Hematopoietic multipotent progenitor cell treated with erythropoietin and hydrocortisone succinate and interleukin-3 and kit ligand, for 15 days (in vitro differentiated cells): ENCODE results near the gene NLN.
"Not testable (repeated sequence)": the region's sequence is repeated elsewhere in the genome, so short reads cannot be mapped to it uniquely, and the experiment has no call there.

Source experiments
- DNase-seq: peaks from one replicate; pipeline ENCODE4 v3.0.0-alpha.2; 2015; ENCODE audit warnings: low spot score

Gene NLN

GRCh38 chr5:65721720-65722574, at the start of gene NLN, which contains the start of gene SGTB:
NLN (plus strand) TSS chr5:65722205; CDS start chr5:65722374, 169 bp downstream.
SGTB (minus strand) TSS chr5:65722109; CDS start chr5:65720807, 1,302 bp downstream.
- peak; percentile 83 for DNase-seq

GRCh38 chr5:65672796-65673195, 49.2 kb upstream of the NLN start:
- DNase-seq: no peak

- DNase-seq: no peak
These were observed 47.3 kb upstream of the NLN start for GRCh38 chr5:65674749-65675148.

- DNase-seq: not testable (repeated sequence)
These were observed 45.9 kb upstream of the NLN start for GRCh38 chr5:65676056-65676455.

GRCh38 chr5:65682148-65682547, 39.9 kb upstream of the NLN start:
- DNase-seq: no peak

GRCh38 chr5:65693121-65693520, 28.9 kb upstream of the NLN start:
- no peak for DNase-seq

GRCh38 chr5:65695162-65695755, 26.7 kb upstream of the NLN start:
- DNase-seq: no peak

- DNase-seq: no peak
These were observed 26.1 kb upstream of the NLN start for GRCh38 chr5:65695896-65696295.

- DNase-seq: no peak
These were observed 25.1 kb upstream of the NLN start for GRCh38 chr5:65696892-65697291.

GRCh38 chr5:65699338-65699737, 22.7 kb upstream of the NLN start:
- DNase-seq: no peak

GRCh38 chr5:65702036-65702435, 20.0 kb upstream of the NLN start:
- no peak for DNase-seq

- no peak for DNase-seq
These were observed 17.3 kb upstream of the NLN start for GRCh38 chr5:65704621-65705239.

GRCh38 chr5:65707663-65708062, 14.3 kb upstream of the NLN start:
- no peak for DNase-seq

- DNase-seq: no peak
These were observed 13.9 kb upstream of the NLN start for GRCh38 chr5:65708145-65708544.

GRCh38 chr5:65718576-65719310, 3.3 kb upstream of the NLN start:
- no peak for DNase-seq

- peak; percentile 14 for DNase-seq
These were observed 820 bp upstream of the NLN start for GRCh38 chr5:65721050-65721719.

- DNase-seq: no peak
These were observed 784 bp downstream of the NLN start for GRCh38 chr5:65722575-65723403.

- DNase-seq: no peak
These were observed 5.6 kb downstream of the NLN start for GRCh38 chr5:65727491-65728156.

- DNase-seq: no peak
These were observed 6.2 kb downstream of the NLN start for GRCh38 chr5:65728218-65728617.

GRCh38 chr5:65730910-65731309, 8.9 kb downstream of the NLN start:
- DNase-seq: no peak
